ENCODE data around the gene ZNRF4. TPM values are rescaled to one million over a fixed set of nuclear protein-coding genes. Genes with fewer than 3 reads are reported as not detected.

Gene ZNRF4
- total and polyA plus RNA-seq, 9 of the 15 experiments (the other 6 are each of a cell fraction or from before 2014, with no cell fraction given), result not detected

DNA sequence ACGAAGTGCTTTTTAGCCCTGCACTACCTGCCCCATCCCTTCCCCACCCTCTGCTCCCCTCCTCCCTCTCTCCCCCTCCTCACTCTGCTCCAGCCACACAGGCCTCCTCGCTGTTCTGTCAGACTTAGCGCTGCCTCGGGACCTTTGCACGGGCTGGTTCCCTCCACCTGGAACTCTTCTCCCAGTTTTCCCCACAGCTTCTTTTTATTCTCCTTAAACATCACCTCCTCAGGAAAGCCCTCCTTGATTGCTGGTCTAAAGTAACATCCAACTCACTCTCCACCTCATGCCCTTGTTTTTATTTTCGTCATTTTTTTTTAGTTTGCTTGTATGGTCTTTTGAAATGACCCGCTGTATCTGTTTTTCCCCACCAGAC lies 19.6 kb upstream of the ZNRF4 start:
- FAIRE-seq, result peak; percentile 29
- TF ChIP-seq ZNF778 (CRISPR knock-in tag; IDR thresholded peaks at IDR 0.05), result no peak
- no peak for TF ChIP-seq MEIS2 (IDR thresholded peaks at IDR 0.05; ENCODE audit: partially characterized antibody)
- TF ChIP-seq, protein P1, sequence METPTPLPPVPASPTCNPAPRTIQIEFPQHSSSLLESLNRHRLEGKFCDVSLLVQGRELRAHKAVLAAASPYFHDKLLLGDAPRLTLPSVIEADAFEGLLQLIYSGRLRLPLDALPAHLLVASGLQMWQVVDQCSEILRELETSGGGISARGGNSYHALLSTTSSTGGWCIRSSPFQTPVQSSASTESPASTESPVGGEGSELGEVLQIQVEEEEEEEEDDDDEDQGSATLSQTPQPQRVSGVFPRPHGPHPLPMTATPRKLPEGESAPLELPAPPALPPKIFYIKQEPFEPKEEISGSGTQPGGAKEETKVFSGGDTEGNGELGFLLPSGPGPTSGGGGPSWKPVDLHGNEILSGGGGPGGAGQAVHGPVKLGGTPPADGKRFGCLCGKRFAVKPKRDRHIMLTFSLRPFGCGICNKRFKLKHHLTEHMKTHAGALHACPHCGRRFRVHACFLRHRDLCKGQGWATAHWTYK (CRISPR knock-in tag; IDR thresholded peaks at IDR 0.05), result no peak
- TF ChIP-seq FIP1L1 (IDR thresholded peaks at IDR 0.05; ENCODE audit: low read depth, low read length, poor library complexity, severe bottlenecking), result no peak
- TF ChIP-seq HDAC2 (IDR thresholded peaks at IDR 0.05), result 0 out of 2 replicates have a peak, but pooled peaks have one; percentile 12
- no peak for TF ChIP-seq PRMT5 (CRISPR knock-in tag; IDR thresholded peaks at IDR 0.05)
- no peak for TF ChIP-seq ZNF76 (CRISPR knock-in tag; IDR thresholded peaks at IDR 0.05; ENCODE audit: borderline replicate concordance)
- TF ChIP-seq, protein P2, sequence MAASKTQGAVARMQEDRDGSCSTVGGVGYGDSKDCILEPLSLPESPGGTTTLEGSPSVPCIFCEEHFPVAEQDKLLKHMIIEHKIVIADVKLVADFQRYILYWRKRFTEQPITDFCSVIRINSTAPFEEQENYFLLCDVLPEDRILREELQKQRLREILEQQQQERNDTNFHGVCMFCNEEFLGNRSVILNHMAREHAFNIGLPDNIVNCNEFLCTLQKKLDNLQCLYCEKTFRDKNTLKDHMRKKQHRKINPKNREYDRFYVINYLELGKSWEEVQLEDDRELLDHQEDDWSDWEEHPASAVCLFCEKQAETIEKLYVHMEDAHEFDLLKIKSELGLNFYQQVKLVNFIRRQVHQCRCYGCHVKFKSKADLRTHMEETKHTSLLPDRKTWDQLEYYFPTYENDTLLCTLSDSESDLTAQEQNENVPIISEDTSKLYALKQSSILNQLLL (CRISPR knock-in tag; IDR thresholded peaks at IDR 0.05; ENCODE audit: borderline replicate concordance), result no peak
- no peak for TF ChIP-seq POLR2B (IDR thresholded peaks at IDR 0.05; ENCODE audit: low read depth, partially characterized antibody)
- no peak for TF ChIP-seq BACH1 (tag; IDR thresholded peaks at IDR 0.05)
- TF ChIP-seq ZNF551 (CRISPR knock-in tag; IDR thresholded peaks at IDR 0.05), result no peak
- TF ChIP-seq BCOR (IDR thresholded peaks at IDR 0.05), result peak; percentile 92
- TF ChIP-seq HDAC8 (tag; IDR thresholded peaks at IDR 0.05), result no peak
- TF ChIP-seq SMARCA5 (IDR thresholded peaks at IDR 0.05), result peak; percentile 91
- TF ChIP-seq HLTF (IDR thresholded peaks at IDR 0.05), result no peak
- TF ChIP-seq KDM1A (IDR thresholded peaks at IDR 0.05), result peak; percentile 69 to 70
- TF ChIP-seq TCFL5 (CRISPR knock-in tag; conservative IDR thresholded peaks at IDR 0.05), result no peak
- TF ChIP-seq SMAD4 (CRISPR knock-in tag; conservative IDR thresholded peaks at IDR 0.05), result no peak
- no peak for TF ChIP-seq SP2 (IDR thresholded peaks at IDR 0.05; ENCODE audit: extremely low read depth, low read depth, low read length, poor library complexity, severe bottlenecking)
- peak; percentile 92 for TF ChIP-seq ZFP36 (IDR thresholded peaks at IDR 0.05; ENCODE audit: low read depth, low read length, partially characterized antibody)
- no peak for TF ChIP-seq MYC (IDR thresholded peaks at IDR 0.05; ENCODE audit: low read depth, low read length)
- TF ChIP-seq MYC (CRISPR knock-in tag; IDR thresholded peaks at IDR 0.05; ENCODE audit: borderline replicate concordance, low read depth), result no peak
- no peak for TF ChIP-seq KDM5B (IDR thresholded peaks at IDR 0.05; ENCODE audit: insufficient replicate concordance, low read depth, low read length)
- TF ChIP-seq RBM25 (IDR thresholded peaks at IDR 0.05; ENCODE audit: low read depth, low read length, severe bottlenecking), result peak; percentile 71

More for the DNA sequence above, 19.6 kb upstream of the ZNRF4 start:
- ChIA-PET CTCF (ENCODE audit: low intra/inter-chr PET ratio) (interaction anchor here (0.6 kb wide), 1 partner anchor 585 kb away, joined by 4 read pairs; no protein-coding TSS in a partner anchor), POLR2A (interaction anchor here (0.7 to 1.3 kb wide), 3 partner anchors 10 to 127 kb away, joined by 3 to 4 read pairs (median 3); no protein-coding TSS in a partner anchor)
- DNase-seq (ENCODE audit: extremely low read depth in 1 of 4, low spot score in 3 of 4) (no peak), ATAC-seq (no peak)
- peaks cover 4% of the 10 kb centered on the region for H3K9me1 ChIP-seq (ENCODE audit: control insufficient read depth, insufficient read depth, low read length)
- H3K4me3 ChIP-seq, result no peak overlapping the region
- 0 out of 2 replicates have a peak overlapping the region, but pooled peaks have one; percentile 20 for H3K4me2 ChIP-seq (ENCODE audit: insufficient read depth, low read length)
- H3K79me2 ChIP-seq (ENCODE audit: control insufficient read depth, insufficient read depth, low read length), result no peaks in the 10 kb centered on the region
- intact Hi-C loops (cut with micrococcal nuclease) (no loop called here), in situ Hi-C loops (cut with MboI) (no loop called here)
- WGBS (ENCODE audit: insufficient coverage, low coverage, missing lambda C conversion rate), result 38% methylated on average over 7 of the region's 7 CpGs
- no peaks in the 10 kb centered on the region for H4K20me1 ChIP-seq (replicated peaks; ENCODE audit: control insufficient read depth, insufficient read depth, low read length)
- H3K4me1 ChIP-seq (replicated peaks in 1 of 2; ENCODE audit: control insufficient read depth in 2 of 2, insufficient read depth in 2 of 2, low read length in 2 of 2), result peaks cover 23 to 29% of the 10 kb centered on the region in 2 experiments
- no TSS peak for BruUV-seq (replicated peaks)
- peak overlapping the region; percentile 38; the same call in 1 of the 2 replicates for H2AFZ ChIP-seq (ENCODE audit: low read depth, low read length)
- H3K27ac ChIP-seq (ENCODE audit: extremely low read depth, low read depth, low read length), result peak overlapping the region; percentile 81; the same call in 2 of the 3 replicates
- no peak overlapping the region for H3K9ac ChIP-seq (ENCODE audit: insufficient read depth in 1 of 2, low read depth in 2 of 2, low read length in 2 of 2)
- no peaks in the 10 kb centered on the region for H3K9me3 ChIP-seq (replicated peaks; ENCODE audit: control insufficient read depth, insufficient read depth, low read depth, low read length)
- no peaks in the 10 kb centered on the region for H3K36me3 ChIP-seq (ENCODE audit: control insufficient read depth, insufficient read depth, low read length)
- H3K27me3 ChIP-seq (ENCODE audit: control insufficient read depth in 2 of 2, insufficient read depth in 2 of 2, low read length in 2 of 2), result no peaks in the 10 kb centered on the region
